Subcutaneous abdominal adipose tissue (tissue), 5 donors: ENCODE results near the gene GPR107.
A peak's percentile ranks its signal among the peaks of the same experiment; 100 is the strongest.

ENCODE experiments used
- H3K27ac ChIP-seq: one replicate; pipeline ENCODE4 v1.7.0; 2013; ENCODE audit warnings: low read depth, mild to moderate bottlenecking, inconsistent platforms, low read length, moderate library complexity
- H3K27me3 ChIP-seq, 5 donors: one replicate each; pipeline ENCODE4 v1.7.0; 2013; ENCODE audit warnings: low read length in 5 of 5, inconsistent platforms in 1 of 5; ENCODE audit not compliant: control insufficient read depth in 5 of 5, insufficient read depth in 4 of 5
- H3K36me3 ChIP-seq, 5 donors: one replicate each; pipeline ENCODE4 v1.7.0; 2013; ENCODE audit warnings: low read length in 5 of 5; ENCODE audit not compliant: control insufficient read depth in 5 of 5, insufficient read depth in 5 of 5
- H3K4me1 ChIP-seq, 5 donors: one replicate each; pipeline ENCODE4 v1.7.0; 2013; ENCODE audit warnings: low read length in 5 of 5, mild to moderate bottlenecking in 3 of 5, moderate library complexity in 1 of 5; ENCODE audit not compliant: control insufficient read depth in 5 of 5, insufficient read depth in 5 of 5
- H3K4me3 ChIP-seq, 5 donors: one replicate each; pipeline ENCODE4 v1.7.0; 2013; ENCODE audit warnings: low read length in 5 of 5, low read depth in 1 of 5
- H3K9ac ChIP-seq, 5 donors: one replicate each; pipeline ENCODE4 v1.7.0; 2013; ENCODE audit warnings: low read length in 5 of 5, mild to moderate bottlenecking in 4 of 5, moderate library complexity in 3 of 5
- H3K9me3 ChIP-seq, 5 donors: one replicate each; pipeline ENCODE4 v1.7.0; 2013; ENCODE audit warnings: low read length in 5 of 5; ENCODE audit not compliant: control insufficient read depth in 5 of 5
- donor health status: healthy.
- donor health status: healthy.
- donor health status: healthy.
- donor health status: healthy.
- donor health status: healthy.

GPR107 gene

DNA sequence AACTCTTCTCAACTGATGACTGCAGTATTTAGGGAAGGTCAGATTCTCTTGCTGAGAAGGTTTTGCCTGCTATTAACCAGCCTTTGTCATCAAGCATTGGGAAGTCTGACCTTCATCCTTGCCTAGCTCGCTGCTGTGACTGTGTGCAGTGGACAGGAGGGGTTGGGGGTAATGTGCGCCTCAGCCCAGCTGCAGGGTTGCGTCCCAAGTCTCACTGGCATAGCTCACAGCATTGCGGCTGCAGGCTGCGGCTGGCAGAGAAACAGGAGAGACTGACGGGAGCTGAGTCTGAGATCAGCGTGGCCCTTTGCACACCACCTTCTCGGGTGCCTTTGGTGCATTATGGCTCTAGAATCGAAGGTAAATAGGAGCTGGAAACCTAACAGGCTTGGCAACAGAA, 62.6 kb downstream of the GPR107 start:
- H3K9ac ChIP-seq: no peak overlapping the region
- peaks cover 0 to 69% (median 54%) of the 10 kb centered on the region in 5 donors for H3K36me3 ChIP-seq
- no peaks in the 10 kb centered on the region for H3K9me3 ChIP-seq
- no peak overlapping the region for H3K27ac ChIP-seq
- peaks cover 0 to 7% (median 0%) of the 10 kb centered on the region in 5 donors for H3K4me1 ChIP-seq
- H3K27me3 ChIP-seq: no peaks in the 10 kb centered on the region
- H3K4me3 ChIP-seq: no peak overlapping the region

DNA sequence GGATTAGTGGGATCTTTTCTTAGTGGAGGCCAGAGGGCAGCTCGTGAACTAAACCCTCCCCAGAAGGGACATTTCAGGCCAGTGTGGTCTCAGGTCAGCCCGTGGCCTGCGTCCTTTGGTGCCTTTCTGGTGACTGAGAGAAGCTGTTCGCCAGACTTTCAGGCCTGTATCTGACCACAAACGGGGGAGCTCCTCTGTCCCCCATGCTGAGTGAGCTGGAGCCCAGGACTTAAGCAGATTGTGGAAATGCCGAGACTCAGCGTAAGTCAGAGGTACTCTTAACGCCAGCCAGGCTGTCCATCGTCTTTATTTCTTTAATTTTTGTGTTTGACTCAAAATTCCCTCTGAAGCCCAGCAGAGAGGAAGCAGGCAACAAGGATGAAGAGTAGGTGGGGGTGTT, 63.7 kb downstream of the GPR107 start:
- Histone ChIP-seq H3K9me3 (no peaks in the 10 kb centered on the region), H3K27ac (no peak overlapping the region), H3K4me3 (no peak overlapping the region), H3K36me3 (peaks cover 0 to 66% (median 48%) of the 10 kb centered on the region in 5 donors), H3K4me1 (peaks cover 0 to 7% (median 0%) of the 10 kb centered on the region in 5 donors), H3K9ac (peak overlapping the region in 1 of 5 donors; percentile 3), H3K27me3 (no peaks in the 10 kb centered on the region)

DNA sequence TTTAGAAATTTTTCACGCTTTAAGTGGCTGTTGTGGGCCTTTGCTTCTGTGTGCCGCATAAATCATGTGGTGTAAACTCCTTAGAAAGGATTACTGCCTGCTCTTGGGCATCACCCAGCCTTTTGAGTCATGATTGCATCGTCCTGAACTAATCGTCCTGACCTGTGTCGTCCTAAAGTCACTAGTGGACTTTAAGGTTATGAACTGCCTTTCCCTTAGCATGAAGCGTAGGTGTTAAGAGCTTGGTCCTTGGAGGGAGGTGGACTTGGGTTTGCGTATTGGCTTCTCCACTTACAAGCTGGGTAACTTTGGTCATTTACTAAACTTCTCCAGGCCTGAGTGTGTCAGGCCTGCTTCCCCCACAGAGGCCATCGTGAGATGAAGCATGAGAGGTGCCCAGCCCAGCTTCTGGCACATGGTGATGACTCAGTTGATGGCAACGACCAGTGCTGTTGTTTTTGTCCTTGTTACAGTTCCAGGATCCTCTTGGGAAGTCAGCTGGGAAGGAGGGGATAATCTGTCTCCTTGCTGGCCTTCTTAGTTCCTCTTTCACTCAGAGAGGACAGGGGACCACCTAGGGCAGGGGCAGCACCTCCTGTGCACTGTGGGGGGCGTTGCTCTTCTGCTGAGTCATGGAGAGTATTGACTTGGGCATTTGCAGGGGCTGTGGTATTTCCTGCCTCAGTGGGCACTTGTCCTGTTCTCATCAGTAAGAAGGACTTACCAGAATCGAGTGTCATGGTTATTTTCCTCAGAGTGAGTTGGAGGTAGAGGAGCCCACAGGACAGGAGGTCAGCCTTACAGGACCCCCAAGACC, 64.3 kb downstream of the GPR107 start:
- H3K36me3 ChIP-seq: peaks cover 0 to 67% (median 49%) of the 10 kb centered on the region in 5 donors
- no peaks in the 10 kb centered on the region for H3K27me3 ChIP-seq
- H3K4me1 ChIP-seq: peaks cover 0 to 7% (median 0%) of the 10 kb centered on the region in 5 donors
- peak overlapping the region in 1 of 5 donors; percentile 3 for H3K9ac ChIP-seq
- H3K4me3 ChIP-seq: no peak overlapping the region
- H3K9me3 ChIP-seq: no peaks in the 10 kb centered on the region
- no peak overlapping the region for H3K27ac ChIP-seq

DNA sequence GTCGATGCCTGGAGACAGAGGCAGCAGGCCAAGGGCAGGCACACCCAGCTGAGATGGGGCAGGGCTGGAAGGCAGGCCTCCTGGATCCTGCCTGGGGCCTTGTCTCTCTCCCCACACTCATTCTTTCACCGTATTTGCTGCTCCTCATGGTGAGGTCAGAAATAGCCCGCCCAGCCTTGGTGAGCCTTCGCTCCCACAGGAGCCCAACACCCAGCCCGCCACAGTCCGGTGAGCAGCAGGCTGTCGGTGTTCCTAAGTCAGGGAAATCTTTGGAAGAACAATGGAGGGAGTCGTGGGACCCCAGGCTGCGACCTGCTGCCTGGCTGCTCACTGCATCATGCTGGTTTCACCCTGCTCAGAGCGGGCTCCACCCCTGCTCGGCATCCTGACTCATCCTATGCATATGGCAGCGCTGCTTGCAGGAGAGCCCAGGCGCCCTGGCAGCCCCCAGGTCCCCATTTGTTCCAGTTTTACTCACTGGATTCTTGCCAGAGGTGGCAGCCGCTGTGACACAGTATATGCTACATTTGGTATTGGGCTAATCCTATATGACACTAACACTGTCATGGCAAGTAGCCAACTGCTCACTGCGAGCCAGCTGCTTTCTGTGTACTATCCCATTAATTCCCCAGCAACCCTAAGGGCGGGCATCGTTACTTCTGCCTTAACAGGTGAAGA, 65.3 kb downstream of the GPR107 start:
- Histone ChIP-seq H3K36me3 (peaks cover 0 to 74% (median 50%) of the 10 kb centered on the region in 5 donors), H3K9me3 (no peaks in the 10 kb centered on the region), H3K27ac (no peak overlapping the region), H3K4me3 (no peak overlapping the region), H3K27me3 (no peaks in the 10 kb centered on the region), H3K9ac (no peak overlapping the region), H3K4me1 (peaks cover 0 to 7% (median 0%) of the 10 kb centered on the region in 5 donors)

DNA sequence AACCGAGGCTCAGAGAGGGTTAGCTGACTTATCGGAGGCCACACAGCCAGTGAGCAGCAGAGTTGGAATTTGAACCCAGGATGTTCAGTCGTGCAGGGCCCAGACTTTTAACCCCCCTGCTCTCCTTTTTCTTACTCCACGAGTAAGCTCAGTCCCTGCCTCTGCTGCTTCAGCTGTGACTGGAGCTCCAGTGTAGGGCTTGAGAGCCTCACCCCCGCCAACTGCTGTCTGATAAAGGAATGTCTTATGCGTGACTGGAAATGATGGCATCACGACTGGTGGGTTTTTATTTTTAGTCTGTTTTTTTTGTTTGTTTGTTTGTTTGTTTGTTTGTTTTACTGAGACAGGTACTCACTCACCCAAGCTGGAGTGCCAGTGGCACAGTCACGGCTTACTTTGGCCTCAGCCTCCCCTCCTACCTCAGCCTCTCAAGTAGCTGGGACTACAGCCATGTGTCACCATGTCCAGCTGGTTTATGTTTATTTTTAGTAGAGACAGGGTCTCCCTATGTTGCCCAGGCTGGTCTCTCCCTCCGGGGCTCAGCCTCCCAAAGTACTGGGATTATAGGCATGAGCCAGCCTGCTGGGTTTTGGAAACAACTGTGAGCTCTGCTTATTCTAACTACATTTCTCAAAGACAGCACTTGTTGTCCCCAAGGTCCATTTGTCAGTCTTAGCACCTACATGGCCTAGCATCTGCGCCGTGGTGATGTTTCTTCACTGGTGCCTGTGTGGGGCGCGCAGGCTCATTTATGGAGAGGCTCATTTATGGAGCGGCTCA, 66.0 kb downstream of the GPR107 start:
- Histone ChIP-seq H3K4me1 (peaks cover 0 to 7% (median 0%) of the 10 kb centered on the region in 5 donors), H3K9me3 (no peaks in the 10 kb centered on the region), H3K36me3 (peaks cover 0 to 81% (median 57%) of the 10 kb centered on the region in 5 donors), H3K27ac (no peak overlapping the region), H3K4me3 (no peak overlapping the region), H3K9ac (no peak overlapping the region), H3K27me3 (no peaks in the 10 kb centered on the region)

DNA sequence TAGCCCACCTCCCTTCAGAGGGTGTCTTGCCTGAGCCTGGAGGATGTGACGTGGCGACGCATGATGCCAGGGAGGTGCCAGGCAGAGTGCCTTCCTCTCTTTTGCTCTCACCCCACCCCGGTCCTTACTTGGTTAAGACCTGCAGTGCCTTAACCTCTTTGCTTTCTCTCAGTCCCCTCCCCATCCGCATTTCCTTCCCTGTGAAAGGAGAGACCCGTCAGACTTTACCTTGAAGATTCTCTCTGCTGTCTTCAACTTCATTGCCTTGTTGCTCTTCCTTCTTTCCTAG, 66.5 kb downstream of the GPR107 start:
- H3K4me1 ChIP-seq: peaks cover 0 to 7% (median 0%) of the 10 kb centered on the region in 5 donors
- H3K27ac ChIP-seq: no peak overlapping the region
- no peaks in the 10 kb centered on the region for H3K9me3 ChIP-seq
- H3K27me3 ChIP-seq: no peaks in the 10 kb centered on the region
- H3K4me3 ChIP-seq: no peak overlapping the region
- H3K36me3 ChIP-seq: peaks cover 0 to 80% (median 57%) of the 10 kb centered on the region in 5 donors
- no peak overlapping the region for H3K9ac ChIP-seq

DNA sequence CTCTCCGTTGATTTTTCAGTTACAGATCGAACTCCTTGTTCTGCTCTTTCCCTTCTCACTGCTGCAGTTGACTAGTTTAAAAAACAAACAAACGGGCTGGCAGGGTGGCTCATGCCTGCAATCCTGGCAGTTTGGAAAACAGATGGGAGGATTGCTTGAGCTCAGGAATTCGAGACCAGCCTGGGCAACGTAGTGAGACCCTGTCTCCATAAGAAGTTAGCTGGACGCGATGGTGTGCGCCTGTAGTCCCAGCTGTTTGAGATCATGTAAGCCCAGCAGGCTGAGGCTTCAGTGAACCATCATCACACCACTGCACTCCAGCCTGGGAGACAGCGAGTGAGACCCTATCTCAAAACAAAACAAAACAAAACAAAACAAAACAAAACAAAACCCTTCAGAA, 67.1 kb downstream of the GPR107 start:
- no peak overlapping the region for H3K27ac ChIP-seq
- H3K4me1 ChIP-seq: peaks cover 0 to 7% (median 0%) of the 10 kb centered on the region in 5 donors
- H3K4me3 ChIP-seq: no peak overlapping the region
- H3K36me3 ChIP-seq: peaks cover 0 to 77% (median 56%) of the 10 kb centered on the region in 5 donors
- H3K9me3 ChIP-seq: no peaks in the 10 kb centered on the region
- H3K27me3 ChIP-seq: no peaks in the 10 kb centered on the region
- no peak overlapping the region for H3K9ac ChIP-seq

DNA sequence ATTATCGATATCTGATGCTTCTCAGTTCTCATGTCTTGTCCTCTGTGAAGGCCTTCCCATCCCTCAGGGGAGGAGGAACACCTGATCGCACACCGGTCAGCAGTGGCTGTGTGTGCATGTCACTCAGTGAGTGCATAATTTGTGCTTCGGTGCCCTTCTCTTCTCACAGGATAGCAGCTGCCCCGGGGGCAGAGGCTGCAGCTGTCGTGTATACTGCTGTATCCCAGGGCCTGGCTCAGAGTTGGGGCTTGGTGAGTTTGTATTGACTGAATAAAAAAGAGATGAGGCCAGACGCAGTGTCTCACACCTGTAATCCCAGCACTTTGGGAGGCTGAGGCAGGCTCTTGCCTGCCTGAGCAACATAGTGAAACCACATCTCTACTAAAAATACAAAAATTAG, 68.8 kb downstream of the GPR107 start:
- Histone ChIP-seq H3K27me3 (no peaks in the 10 kb centered on the region), H3K27ac (no peak overlapping the region), H3K9me3 (no peaks in the 10 kb centered on the region), H3K9ac (no peak overlapping the region), H3K36me3 (peaks cover 0 to 69% (median 58%) of the 10 kb centered on the region in 5 donors), H3K4me1 (peaks cover 0 to 7% (median 0%) of the 10 kb centered on the region in 5 donors), H3K4me3 (no peak overlapping the region)

DNA sequence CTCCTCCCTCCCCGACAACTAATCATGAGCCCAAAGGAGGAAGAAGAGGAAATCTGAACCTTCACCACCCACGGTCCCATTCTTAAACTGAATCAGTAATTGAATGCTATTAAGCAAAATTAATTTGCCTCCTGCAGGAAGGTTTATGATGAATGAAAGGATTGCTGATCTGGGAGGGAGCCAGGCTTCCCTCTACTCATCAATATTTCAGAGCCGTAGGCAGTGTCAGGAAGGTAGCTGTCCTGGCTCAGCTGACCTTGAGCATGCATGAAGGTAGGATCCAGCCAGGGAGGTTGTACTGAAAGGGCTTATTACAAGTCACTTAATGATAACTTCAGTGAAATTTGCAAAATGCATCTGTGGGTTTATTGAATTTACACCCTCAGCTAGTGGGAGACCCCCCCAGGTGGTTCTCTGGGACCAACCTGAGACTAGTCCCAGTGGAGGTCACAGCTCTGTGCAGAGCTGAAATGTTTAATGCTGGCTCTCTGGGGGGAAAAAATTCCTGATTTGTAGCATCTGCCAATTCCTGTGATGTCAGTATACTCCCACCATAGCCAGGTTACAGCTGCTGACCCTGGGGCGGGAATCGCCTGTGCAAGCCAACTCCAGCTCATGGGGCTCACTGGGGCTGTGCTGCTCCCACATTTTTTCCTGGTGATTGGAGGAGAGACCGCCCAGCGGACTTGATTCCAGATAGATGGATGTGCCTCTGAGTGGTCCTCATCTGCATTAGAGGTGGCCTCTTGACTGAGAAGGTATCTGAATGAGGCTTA, 70.6 kb downstream of the GPR107 start:
- Histone ChIP-seq H3K4me3 (no peak overlapping the region), H3K9ac (no peak overlapping the region), H3K4me1 (peaks cover 0 to 12% (median 0%) of the 10 kb centered on the region in 5 donors), H3K27me3 (no peaks in the 10 kb centered on the region), H3K9me3 (no peaks in the 10 kb centered on the region), H3K27ac (no peak overlapping the region), H3K36me3 (peaks cover 6 to 71% (median 60%) of the 10 kb centered on the region in 5 donors)
